Common myeloid progenitor, CD34-positive (primary cell): ENCODE measurements around the gene SDCCAG8.
A peak's percentile ranks its signal among the peaks of the same experiment; 100 is the strongest.

Experiments used
- CTCF ChIA-PET: fragments of 350-600 bp; sonication (Branson Sonifier 250); formaldehyde crosslinking; loops from one replicate; lab custom pipeline; 2021; ENCODE audit warnings: antibody characterized with exemption; lab: Charles Lee
- POLR2A ChIA-PET: fragments of 350-600 bp; sonication (Branson Sonifier 250); formaldehyde crosslinking; loops from one replicate; lab custom pipeline; 2021; ENCODE audit warnings: antibody characterized with exemption; lab: Charles Lee
- DNase-seq, 3 donors: peaks; one replicate each; pipeline versions ENCODE4 v3.0.0 to v3.0.0-alpha.2; 2013
- H3K27ac ChIP-seq, 2 experiments: 1 replicate in 1 of 2; 2 replicates in 1 of 2; pipeline ENCODE4 v1.7.0; 2013; ENCODE audit warnings: inconsistent platforms in 2 of 2, low read length in 2 of 2, mild to moderate bottlenecking in 2 of 2, low read depth in 1 of 2, moderate library complexity in 1 of 2; ENCODE audit not compliant: severe bottlenecking in 2 of 2, insufficient read depth in 1 of 2, poor library complexity in 1 of 2
- H3K27me3 ChIP-seq, 5 experiments: replicated peaks in 2 of 5; 1 replicate in 3 of 5; 2 replicates in 2 of 5; pipeline versions ENCODE4 v1.6.1 to v1.7.0; 2013; ENCODE audit warnings: low read length in 4 of 5, mild to moderate bottlenecking in 2 of 5, moderate library complexity in 2 of 5, inconsistent platforms in 1 of 5; ENCODE audit not compliant: insufficient read depth in 5 of 5, control insufficient read depth in 4 of 5
- H3K36me3 ChIP-seq, 4 experiments: 1 replicate in 2 of 4; 2 replicates in 2 of 4; pipeline versions ENCODE4 v1.6.1 to v1.7.0; 2013; ENCODE audit warnings: low read length in 3 of 4, control low read depth in 1 of 4, mild to moderate bottlenecking in 1 of 4; ENCODE audit not compliant: control insufficient read depth in 4 of 4, insufficient read depth in 4 of 4
- H3K4me1 ChIP-seq, 4 experiments: 1 replicate in 3 of 4; 2 replicates in 1 of 4; pipeline versions ENCODE4 v1.6.1 to v1.7.1; 2013; ENCODE audit warnings: low read length in 3 of 4, mild to moderate bottlenecking in 3 of 4, control low read depth in 1 of 4, inconsistent platforms in 1 of 4, moderate library complexity in 1 of 4; ENCODE audit not compliant: control insufficient read depth in 4 of 4, insufficient read depth in 4 of 4; ENCODE audit errors: control extremely low read depth in 1 of 4
- H3K4me3 ChIP-seq, 7 experiments: 1 replicate in 4 of 7; 2 replicates in 3 of 7; pipeline versions ENCODE4 v1.5.1 to v1.7.0; 2013; ENCODE audit warnings: mild to moderate bottlenecking in 7 of 7, low read length in 6 of 7, moderate library complexity in 6 of 7, inconsistent platforms in 2 of 7, low read depth in 2 of 7, control low read depth in 1 of 7; ENCODE audit not compliant: insufficient read depth in 4 of 7, control insufficient read depth in 1 of 7; ENCODE audit errors: extremely low read depth in 1 of 7
- H3K9me3 ChIP-seq, 5 experiments: 1 replicate in 4 of 5; 2 replicates in 1 of 5; pipeline versions ENCODE4 v1.6.1 to v1.7.1; 2013; ENCODE audit warnings: low read length in 4 of 5, mild to moderate bottlenecking in 2 of 5, inconsistent platforms in 1 of 5, low read depth in 1 of 5, moderate library complexity in 1 of 5; ENCODE audit not compliant: control insufficient read depth in 4 of 5, insufficient read depth in 2 of 5; ENCODE audit errors: control extremely low read depth in 1 of 5
- WGBS: methylation state at CpG from one replicate; pipeline ENCODE4 v1.1.5; 2013; ENCODE audit not compliant: insufficient coverage; 5-methylcytosine and 5-hydroxymethylcytosine counted together

The SDCCAG8 gene

GRCh38 chr1:243471026-243471685, 215.3 kb downstream of the SDCCAG8 start:
- Histone ChIP-seq H3K27ac (no peak overlapping the region), H3K36me3 (peaks cover 0 to 21% (median 6%) of the 10 kb centered on the region in 4 experiments), H3K9me3 (no peaks in the 10 kb centered on the region), H3K4me1 (peaks cover 0 to 28% (median 12%) of the 10 kb centered on the region in 4 experiments), H3K27me3 (no peaks in the 10 kb centered on the region), H3K4me3 (no peak overlapping the region)
- POLR2A ChIA-PET, result interaction anchor here (0.7 kb wide), 1 partner anchor 251 kb away, joined by 3 read pairs; no protein-coding TSS in a partner anchor
- CTCF ChIA-PET, result no interaction called here
- WGBS, result 90% methylated on average over 13 of the region's 17 CpGs
- no peak for DNase-seq

- Histone ChIP-seq H3K36me3 (peaks cover 0 to 26% (median 8%) of the 10 kb centered on the region in 4 experiments), H3K4me1 (peaks cover 0 to 28% (median 12%) of the 10 kb centered on the region in 4 experiments), H3K4me3 (no peak overlapping the region), H3K9me3 (no peaks in the 10 kb centered on the region), H3K27ac (no peak overlapping the region), H3K27me3 (no peaks in the 10 kb centered on the region)
- peak in 1 of 3 donors; percentile 15 for DNase-seq
- POLR2A ChIA-PET, result no interaction called here
- WGBS, result 83% methylated on average over 2 of the region's 3 CpGs
- CTCF ChIA-PET, result interaction anchor here (0.6 kb wide), 1 partner anchor 10 kb away, joined by 3 read pairs; no protein-coding TSS in a partner anchor
Observed at GRCh38 chr1:243471754-243472745, 216.2 kb downstream of the SDCCAG8 start.

GRCh38 chr1:243473227-243474135, 217.6 kb downstream of the SDCCAG8 start:
- peak overlapping the region; percentile 56 to 84 for H3K27ac ChIP-seq
- H3K27me3 ChIP-seq, result no peaks in the 10 kb centered on the region
- DNase-seq, result peak in 2 of 3 donors; percentile 28 to 53
- peaks cover 0 to 24% (median 8%) of the 10 kb centered on the region in 4 experiments for H3K36me3 ChIP-seq
- H3K4me1 ChIP-seq, result peaks cover 2 to 28% (median 12%) of the 10 kb centered on the region in 4 experiments
- WGBS, result 19% methylated on average over 7 of the region's 12 CpGs
- peak overlapping the region in 6 of 7 experiments; percentile 45 to 87 (median 74) for H3K4me3 ChIP-seq
- ChIA-PET CTCF (interaction anchor here (0.8 kb wide), 1 partner anchor 22 kb away, joined by 3 read pairs; no protein-coding TSS in a partner anchor), POLR2A (no interaction called here)
- no peaks in the 10 kb centered on the region for H3K9me3 ChIP-seq

GRCh38 chr1:243474136-243474881, 218.5 kb downstream of the SDCCAG8 start:
- H3K27me3 ChIP-seq, result no peaks in the 10 kb centered on the region
- peak overlapping the region in 2 of 7 experiments; percentile 13 to 86 for H3K4me3 ChIP-seq
- H3K4me1 ChIP-seq, result peaks cover 2 to 28% (median 12%) of the 10 kb centered on the region in 4 experiments
- no peaks in the 10 kb centered on the region for H3K9me3 ChIP-seq
- WGBS, result 97% methylated on average over 51 of the region's 55 CpGs
- H3K36me3 ChIP-seq, result peaks cover 0 to 24% (median 8%) of the 10 kb centered on the region in 4 experiments
- ChIA-PET CTCF (interaction anchor here (0.8 kb wide), 1 partner anchor 21 kb away, joined by 3 read pairs; no protein-coding TSS in a partner anchor), POLR2A (no interaction called here)
- DNase-seq, result no peak
- H3K27ac ChIP-seq, result no peak overlapping the region

- Histone ChIP-seq H3K4me3 (no peak overlapping the region), H3K9me3 (no peaks in the 10 kb centered on the region), H3K27me3 (no peaks in the 10 kb centered on the region), H3K27ac (no peak overlapping the region), H3K4me1 (peaks cover 2 to 28% (median 12%) of the 10 kb centered on the region in 4 experiments), H3K36me3 (peaks cover 0 to 21% (median 8%) of the 10 kb centered on the region in 4 experiments)
- POLR2A ChIA-PET, result no interaction called here
- CTCF ChIA-PET, result no interaction called here
- 100% methylated on average over 3 of the region's 9 CpGs for WGBS
- DNase-seq, result no peak
Observed at GRCh38 chr1:243474906-243475305, 219.1 kb downstream of the SDCCAG8 start.

- Histone ChIP-seq H3K4me3 (no peak overlapping the region), H3K27ac (no peak overlapping the region), H3K27me3 (no peaks in the 10 kb centered on the region), H3K9me3 (no peaks in the 10 kb centered on the region), H3K36me3 (peaks cover 0 to 20% (median 6%) of the 10 kb centered on the region in 4 experiments), H3K4me1 (peaks cover 2 to 27% (median 12%) of the 10 kb centered on the region in 4 experiments)
- ChIA-PET CTCF (no interaction called here), POLR2A (no interaction called here)
- 100% methylated on average over 7 of the region's 7 CpGs for WGBS
- no peak for DNase-seq
Observed at GRCh38 chr1:243475966-243476365, 220.1 kb downstream of the SDCCAG8 start.
